ENCODE measurements around the gene CRIP2.

The CRIP2 gene

DNA sequence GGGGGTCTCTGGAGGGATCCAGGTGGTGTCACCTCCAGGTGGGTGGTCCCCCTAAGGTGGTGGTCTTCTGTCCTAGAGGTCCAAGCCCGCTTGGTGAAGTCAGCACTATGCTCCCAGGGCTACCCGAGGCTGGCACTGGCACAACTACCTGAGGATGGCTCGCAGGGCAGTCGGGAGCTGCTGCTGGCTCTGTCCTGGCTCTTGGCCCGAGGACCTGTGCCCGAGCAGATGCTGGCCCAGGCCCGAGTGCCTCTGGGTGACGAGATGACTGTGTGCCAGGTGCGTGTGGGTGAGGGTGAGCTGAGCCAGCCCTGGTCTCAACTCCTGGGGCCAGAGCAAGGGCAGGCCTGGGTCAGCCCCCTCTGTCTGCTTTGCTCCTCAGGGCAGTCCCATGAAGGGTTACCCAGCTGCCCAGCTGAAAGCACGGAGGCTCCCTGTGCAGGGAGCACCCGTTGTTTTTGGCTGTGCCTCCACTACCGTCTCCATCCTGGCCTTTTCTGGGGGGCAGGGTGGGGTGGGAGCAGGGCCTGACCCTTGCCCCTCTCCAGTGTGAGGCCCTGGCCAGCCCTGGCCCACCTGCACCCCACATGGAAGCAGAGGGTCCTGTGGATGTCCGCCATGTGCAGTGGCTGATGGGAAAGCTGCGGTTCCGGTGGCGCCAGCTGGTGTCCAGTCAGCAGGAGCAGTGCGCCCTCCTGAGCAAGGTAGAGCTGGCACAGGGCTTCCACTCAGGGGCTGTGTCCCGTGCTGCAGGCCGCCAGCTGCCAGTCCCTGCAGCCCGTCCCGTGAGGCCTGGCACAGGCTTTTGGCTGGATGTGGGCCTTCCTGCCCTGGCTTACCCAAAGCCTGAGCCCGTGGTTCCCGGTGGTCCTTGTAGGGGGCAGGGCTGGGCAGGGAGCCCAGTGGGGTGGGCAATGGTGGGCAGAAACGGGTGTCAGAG is 17.7 kb downstream of the CRIP2 start:
- Histone ChIP-seq H3K9ac (ENCODE audit: low read depth, low read length) (peak overlapping the region; percentile 94), H3K79me2 (ENCODE audit: insufficient read depth, low read length) (peaks cover 13% of the 10 kb centered on the region), H2AFZ (ENCODE audit: low read depth, low read length) (no peak overlapping the region), H3K27ac (ENCODE audit: low read length) (no peak overlapping the region; the same call in 1 of the 2 replicates), H3K4me1 (ENCODE audit: insufficient read depth, low read length) (peaks cover 43% of the 10 kb centered on the region), H3K9me3 (ENCODE audit: insufficient read depth, low read length, severe bottlenecking) (no peaks in the 10 kb centered on the region), H4K20me1 (ENCODE audit: insufficient read depth, low read length) (peaks cover 46% of the 10 kb centered on the region), H3K27me3 (ENCODE audit: insufficient read depth, low read length, poor library complexity) (no peaks in the 10 kb centered on the region), H3K4me3 (ENCODE audit: low read depth in 1 of 2, low read length in 2 of 2) (peak overlapping the region; percentile 66 to 77; a peak in 3 of 4 replicates), H3K36me3 (ENCODE audit: insufficient read depth, low read length) (peaks cover 33% of the 10 kb centered on the region), H3K4me2 (ENCODE audit: insufficient read depth, low read length) (peak overlapping the region; percentile 67)
- ATAC-seq (ENCODE audit: insufficient read depth, low read depth) (no peak), DNase-seq (no peak)
- TF ChIP-seq, protein P1, sequence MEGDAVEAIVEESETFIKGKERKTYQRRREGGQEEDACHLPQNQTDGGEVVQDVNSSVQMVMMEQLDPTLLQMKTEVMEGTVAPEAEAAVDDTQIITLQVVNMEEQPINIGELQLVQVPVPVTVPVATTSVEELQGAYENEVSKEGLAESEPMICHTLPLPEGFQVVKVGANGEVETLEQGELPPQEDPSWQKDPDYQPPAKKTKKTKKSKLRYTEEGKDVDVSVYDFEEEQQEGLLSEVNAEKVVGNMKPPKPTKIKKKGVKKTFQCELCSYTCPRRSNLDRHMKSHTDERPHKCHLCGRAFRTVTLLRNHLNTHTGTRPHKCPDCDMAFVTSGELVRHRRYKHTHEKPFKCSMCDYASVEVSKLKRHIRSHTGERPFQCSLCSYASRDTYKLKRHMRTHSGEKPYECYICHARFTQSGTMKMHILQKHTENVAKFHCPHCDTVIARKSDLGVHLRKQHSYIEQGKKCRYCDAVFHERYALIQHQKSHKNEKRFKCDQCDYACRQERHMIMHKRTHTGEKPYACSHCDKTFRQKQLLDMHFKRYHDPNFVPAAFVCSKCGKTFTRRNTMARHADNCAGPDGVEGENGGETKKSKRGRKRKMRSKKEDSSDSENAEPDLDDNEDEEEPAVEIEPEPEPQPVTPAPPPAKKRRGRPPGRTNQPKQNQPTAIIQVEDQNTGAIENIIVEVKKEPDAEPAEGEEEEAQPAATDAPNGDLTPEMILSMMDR (IDR thresholded peaks at IDR 0.05; ENCODE audit: borderline replicate concordance, extremely low read depth, low read length, poor library complexity, severe bottlenecking): no peak
- no peak for TF ChIP-seq EZH2 (IDR thresholded peaks at IDR 0.05; ENCODE audit: borderline replicate concordance, low read depth, low read length, severe bottlenecking)

DNA sequence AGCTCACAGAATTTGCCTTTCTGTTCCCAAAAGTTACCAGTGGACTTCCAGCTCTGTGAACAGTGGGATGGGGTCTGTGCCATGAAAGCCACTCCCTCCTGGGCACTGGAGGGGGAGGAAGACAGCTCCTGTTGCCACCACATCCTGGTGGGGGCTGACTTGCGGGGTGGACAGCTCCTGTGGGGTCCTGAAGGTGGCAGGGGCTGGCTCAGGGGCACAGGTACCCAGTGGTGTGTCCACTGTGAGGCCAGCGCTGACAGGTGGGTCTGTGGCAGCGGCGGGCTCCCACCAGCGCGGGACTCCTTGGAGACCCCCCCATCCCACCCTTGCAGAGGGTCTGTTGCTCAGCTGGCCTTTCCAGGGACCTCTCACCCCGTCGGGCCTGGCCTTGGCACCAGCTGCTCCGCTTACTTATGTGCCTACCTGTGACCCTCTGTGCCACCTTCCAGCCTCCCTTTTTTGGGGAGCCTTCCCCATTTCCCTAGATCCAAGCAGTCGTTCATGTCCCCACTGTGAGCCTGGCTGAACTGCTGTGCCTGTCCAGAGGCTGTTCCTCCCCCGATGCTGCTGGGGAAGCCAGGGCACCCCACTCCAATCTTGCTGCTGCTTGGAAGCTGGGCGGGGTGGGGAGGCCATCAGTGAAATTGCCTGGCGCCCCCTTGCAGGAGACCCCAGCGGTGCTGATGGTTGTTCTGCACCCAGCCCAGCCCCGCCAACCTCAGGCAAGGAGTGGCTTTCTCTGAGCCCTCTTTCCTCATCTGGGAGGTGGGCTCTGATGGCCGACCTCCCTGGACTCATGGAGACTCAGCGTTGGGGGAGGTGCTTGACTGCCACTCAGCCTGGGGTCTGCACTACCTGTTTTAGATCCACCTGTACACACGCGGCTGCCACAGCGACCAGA is 18.6 kb downstream of the CRIP2 start:
- peaks cover 50% of the 10 kb centered on the region for H4K20me1 ChIP-seq (ENCODE audit: insufficient read depth, low read length)
- no peak overlapping the region for H3K9ac ChIP-seq (ENCODE audit: low read depth, low read length)
- H3K4me1 ChIP-seq (ENCODE audit: insufficient read depth, low read length): peaks cover 36% of the 10 kb centered on the region
- no peak overlapping the region for H3K27ac ChIP-seq (ENCODE audit: low read length)
- peaks cover 41% of the 10 kb centered on the region for H3K36me3 ChIP-seq (ENCODE audit: insufficient read depth, low read length)
- no peak overlapping the region for H3K4me3 ChIP-seq (ENCODE audit: low read depth in 1 of 2, low read length in 2 of 2)
- H3K9me3 ChIP-seq (ENCODE audit: insufficient read depth, low read length, severe bottlenecking): no peaks in the 10 kb centered on the region
- H3K79me2 ChIP-seq (ENCODE audit: insufficient read depth, low read length): peaks cover 13% of the 10 kb centered on the region
- DNase-seq: no peak
- no peaks in the 10 kb centered on the region for H3K27me3 ChIP-seq (ENCODE audit: insufficient read depth, low read length, poor library complexity)
- H3K4me2 ChIP-seq (ENCODE audit: insufficient read depth, low read length): peak overlapping the region; percentile 67; the same call in 1 of the 2 replicates
- no peak overlapping the region for H2AFZ ChIP-seq (ENCODE audit: low read depth, low read length)
- TF ChIP-seq EZH2 (IDR thresholded peaks at IDR 0.05; ENCODE audit: borderline replicate concordance, low read depth, low read length, severe bottlenecking): no peak
- TF ChIP-seq, protein P1 (IDR thresholded peaks at IDR 0.05; ENCODE audit: borderline replicate concordance, extremely low read depth, low read length, poor library complexity, severe bottlenecking): peak; percentile 28
- ATAC-seq (ENCODE audit: insufficient read depth, low read depth): no peak

DNA sequence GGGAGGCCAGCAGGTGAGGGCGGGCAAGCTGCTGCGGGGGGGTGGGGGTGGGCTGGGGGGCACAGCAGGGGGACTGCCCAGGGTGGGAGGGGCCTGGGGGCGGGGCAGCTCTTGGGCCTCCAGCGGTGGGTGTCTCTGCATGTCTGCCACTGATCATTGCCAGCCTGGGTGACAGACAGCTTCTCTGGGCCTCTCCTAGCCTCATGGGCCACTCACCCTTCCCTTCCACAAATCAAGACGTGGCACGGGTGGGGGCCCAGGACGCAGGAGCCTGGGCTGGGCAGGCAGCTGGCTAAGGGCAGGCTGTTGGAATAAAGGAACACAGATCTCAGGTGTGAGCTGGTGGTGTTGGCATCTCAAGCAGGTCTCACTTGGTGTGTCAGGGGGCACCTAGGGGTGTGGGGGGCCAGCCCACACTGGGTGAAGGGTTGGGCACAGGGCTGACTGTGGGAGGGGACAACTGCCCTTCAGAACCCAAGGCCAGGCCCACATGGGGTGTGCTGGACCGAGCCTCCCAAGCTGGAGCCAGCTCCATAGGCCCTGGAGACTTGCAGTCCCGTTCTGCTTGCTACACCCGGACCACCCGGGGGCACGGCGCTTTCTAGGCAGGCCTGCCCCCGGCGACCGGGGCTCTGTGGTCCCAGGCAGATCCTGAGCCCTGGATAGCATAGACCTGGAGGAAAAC is 19.4 kb downstream of the CRIP2 start:
- Histone ChIP-seq H2AFZ (ENCODE audit: low read depth, low read length) (no peak overlapping the region), H3K9me3 (ENCODE audit: insufficient read depth, low read length, severe bottlenecking) (no peaks in the 10 kb centered on the region), H3K27me3 (ENCODE audit: insufficient read depth, low read length, poor library complexity) (no peaks in the 10 kb centered on the region), H3K4me1 (ENCODE audit: insufficient read depth, low read length) (peaks cover 27% of the 10 kb centered on the region), H3K79me2 (ENCODE audit: insufficient read depth, low read length) (peaks cover 13% of the 10 kb centered on the region), H3K36me3 (ENCODE audit: insufficient read depth, low read length) (peaks cover 49% of the 10 kb centered on the region), H4K20me1 (ENCODE audit: insufficient read depth, low read length) (peaks cover 50% of the 10 kb centered on the region), H3K9ac (ENCODE audit: low read depth, low read length) (no peak overlapping the region), H3K27ac (ENCODE audit: low read length) (no peak overlapping the region), H3K4me3 (ENCODE audit: low read depth in 1 of 2, low read length in 2 of 2) (no peak overlapping the region), H3K4me2 (ENCODE audit: insufficient read depth, low read length) (no peak overlapping the region)
- ATAC-seq (ENCODE audit: insufficient read depth, low read depth) (no peak), DNase-seq (peak; percentile 4)
- TF ChIP-seq EZH2 (IDR thresholded peaks at IDR 0.05; ENCODE audit: borderline replicate concordance, low read depth, low read length, severe bottlenecking): no peak
- TF ChIP-seq, protein P1 (IDR thresholded peaks at IDR 0.05; ENCODE audit: borderline replicate concordance, extremely low read depth, low read length, poor library complexity, severe bottlenecking): no peak
